ENCODE data around the gene RPS21.

RPS21 gene

GRCh38 chr20:62344782-62345181 is 42.1 kb upstream of the RPS21 start:
- H3K9me3 ChIP-seq (ENCODE audit: control extremely low read depth in 1 of 5, control insufficient read depth in 4 of 5, insufficient read depth in 2 of 5, low read depth in 1 of 5, low read length in 4 of 5): peaks cover 3 to 5% (median 4%) of the 10 kb centered on the region in 5 experiments
- WGBS (ENCODE audit: insufficient coverage): 93% methylated on average over 9 of the region's 10 CpGs
- CTCF ChIA-PET: interaction anchor here (0.7 to 1.1 kb wide), 2 partner anchors 11 to 38 kb away, joined by 3 to 4 read pairs; no protein-coding TSS in a partner anchor

DNA sequence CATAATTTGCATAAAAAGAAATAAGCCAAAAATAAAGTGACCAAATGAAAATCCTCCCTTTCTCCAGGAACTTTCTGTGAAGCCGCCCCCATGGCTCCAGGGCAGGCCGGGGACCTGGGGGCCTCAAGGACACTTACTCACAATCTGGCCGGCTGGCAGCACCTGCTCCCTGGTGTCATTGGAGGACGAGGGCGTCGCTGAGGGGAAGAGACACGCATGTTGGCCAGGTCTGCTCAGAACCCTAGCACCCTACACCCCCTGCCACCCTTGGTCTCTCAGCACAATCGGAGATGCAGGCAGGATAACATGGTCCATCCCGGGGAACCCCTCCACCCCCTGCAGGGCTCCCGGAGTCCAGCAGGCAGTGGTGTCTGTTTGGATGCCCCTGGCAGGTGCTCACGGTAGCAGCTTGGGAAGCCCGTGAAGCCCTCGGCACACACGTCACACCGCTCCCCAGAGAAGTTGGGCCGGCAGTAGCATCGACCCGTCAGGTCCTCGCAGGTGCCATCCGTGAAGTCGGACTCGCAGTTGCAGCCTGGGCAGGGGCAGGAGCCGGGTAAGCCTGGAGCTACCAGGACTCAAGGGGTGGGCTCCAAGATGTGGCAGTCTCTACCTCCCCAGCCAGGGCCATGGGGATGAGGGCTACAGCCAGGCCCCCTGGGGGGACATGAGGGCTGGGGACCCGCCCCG is 41.1 kb upstream of the RPS21 start:
- H3K4me1 ChIP-seq (ENCODE audit: control extremely low read depth in 1 of 4, control insufficient read depth in 4 of 4, insufficient read depth in 4 of 4, low read length in 3 of 4): no peaks in the 10 kb centered on the region
- no peaks in the 10 kb centered on the region for H3K36me3 ChIP-seq (ENCODE audit: control insufficient read depth in 4 of 4, insufficient read depth in 4 of 4, low read length in 3 of 4)
- POLR2A ChIA-PET: no interaction called here

More at GRCh38 chr20:62344782-62345181, 42.1 kb upstream of the RPS21 start:
- no peak overlapping the region for H3K4me3 ChIP-seq (ENCODE audit: control insufficient read depth in 1 of 7, extremely low read depth in 1 of 7, insufficient read depth in 4 of 7, low read depth in 2 of 7, low read length in 6 of 7)
- no peak overlapping the region for H3K27ac ChIP-seq (ENCODE audit: insufficient read depth in 1 of 2, low read depth in 1 of 2, low read length in 2 of 2, poor library complexity in 1 of 2, severe bottlenecking in 2 of 2)
- no peak for DNase-seq
- H3K27me3 ChIP-seq (replicated peaks in 2 of 5; ENCODE audit: control insufficient read depth in 4 of 5, insufficient read depth in 5 of 5, low read length in 4 of 5): peaks cover 0 to 2% (median 0%) of the 10 kb centered on the region in 5 experiments
- H3K4me1 ChIP-seq (ENCODE audit: control extremely low read depth in 1 of 4, control insufficient read depth in 4 of 4, insufficient read depth in 4 of 4, low read length in 3 of 4): no peaks in the 10 kb centered on the region
- H3K36me3 ChIP-seq (ENCODE audit: control insufficient read depth in 4 of 4, insufficient read depth in 4 of 4, low read length in 3 of 4): no peaks in the 10 kb centered on the region
- POLR2A ChIA-PET: interaction anchor here (0.6 kb wide), 1 partner anchor 46 kb away, joined by 5 read pairs; no protein-coding TSS in a partner anchor

GRCh38 chr20:62346398-62347150 is 40.3 kb upstream of the RPS21 start:
- POLR2A ChIA-PET: no interaction called here
- Histone ChIP-seq H3K27me3 (replicated peaks in 2 of 5; ENCODE audit: control insufficient read depth in 4 of 5, insufficient read depth in 5 of 5, low read length in 4 of 5) (peaks cover 0 to 2% (median 0%) of the 10 kb centered on the region in 5 experiments), H3K4me1 (ENCODE audit: control extremely low read depth in 1 of 4, control insufficient read depth in 4 of 4, insufficient read depth in 4 of 4, low read length in 3 of 4) (no peaks in the 10 kb centered on the region), H3K4me3 (ENCODE audit: control insufficient read depth in 1 of 7, extremely low read depth in 1 of 7, insufficient read depth in 4 of 7, low read depth in 2 of 7, low read length in 6 of 7) (no peak overlapping the region), H3K9me3 (ENCODE audit: control extremely low read depth in 1 of 5, control insufficient read depth in 4 of 5, insufficient read depth in 2 of 5, low read depth in 1 of 5, low read length in 4 of 5) (peaks cover 1 to 5% (median 3%) of the 10 kb centered on the region in 5 experiments), H3K27ac (ENCODE audit: insufficient read depth in 1 of 2, low read depth in 1 of 2, low read length in 2 of 2, poor library complexity in 1 of 2, severe bottlenecking in 2 of 2) (no peak overlapping the region), H3K36me3 (ENCODE audit: control insufficient read depth in 4 of 4, insufficient read depth in 4 of 4, low read length in 3 of 4) (no peaks in the 10 kb centered on the region)
- no peak for DNase-seq
- WGBS (ENCODE audit: insufficient coverage): 97% methylated on average over 29 of the region's 34 CpGs
- CTCF ChIA-PET: no interaction called here

More for the DNA sequence above, 41.1 kb upstream of the RPS21 start:
- Histone ChIP-seq H3K9me3 (ENCODE audit: control extremely low read depth in 1 of 5, control insufficient read depth in 4 of 5, insufficient read depth in 2 of 5, low read depth in 1 of 5, low read length in 4 of 5) (peaks cover 3 to 5% (median 4%) of the 10 kb centered on the region in 5 experiments), H3K27me3 (replicated peaks in 2 of 5; ENCODE audit: control insufficient read depth in 4 of 5, insufficient read depth in 5 of 5, low read length in 4 of 5) (peaks cover 0 to 2% (median 0%) of the 10 kb centered on the region in 5 experiments), H3K27ac (ENCODE audit: insufficient read depth in 1 of 2, low read depth in 1 of 2, low read length in 2 of 2, poor library complexity in 1 of 2, severe bottlenecking in 2 of 2) (no peak overlapping the region), H3K4me3 (ENCODE audit: control insufficient read depth in 1 of 7, extremely low read depth in 1 of 7, insufficient read depth in 4 of 7, low read depth in 2 of 7, low read length in 6 of 7) (no peak overlapping the region)
- WGBS (ENCODE audit: insufficient coverage): 93% methylated on average over 25 of the region's 25 CpGs
- CTCF ChIA-PET: no interaction called here
- DNase-seq: no peak

DNA sequence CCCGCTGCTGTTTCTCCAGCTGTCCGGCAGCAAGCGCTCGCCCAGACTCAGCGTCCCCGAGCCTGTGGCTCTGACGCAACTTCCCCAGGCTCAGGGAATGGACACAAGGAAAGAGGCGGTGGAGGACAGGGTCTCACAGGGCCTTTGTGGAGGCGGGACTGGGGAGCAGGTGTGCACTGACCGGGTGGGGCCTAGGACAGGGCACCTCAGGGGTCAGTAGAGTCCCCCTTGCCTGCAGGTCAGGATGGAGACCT is 39.8 kb upstream of the RPS21 start:
- H3K36me3 ChIP-seq (ENCODE audit: control insufficient read depth in 4 of 4, insufficient read depth in 4 of 4, low read length in 3 of 4): no peaks in the 10 kb centered on the region
- H3K4me3 ChIP-seq (ENCODE audit: control insufficient read depth in 1 of 7, extremely low read depth in 1 of 7, insufficient read depth in 4 of 7, low read depth in 2 of 7, low read length in 6 of 7): no peak overlapping the region
- ChIA-PET CTCF (no interaction called here), POLR2A (no interaction called here)
- no peak for DNase-seq
- no peaks in the 10 kb centered on the region for H3K4me1 ChIP-seq (ENCODE audit: control extremely low read depth in 1 of 4, control insufficient read depth in 4 of 4, insufficient read depth in 4 of 4, low read length in 3 of 4)
- WGBS (ENCODE audit: insufficient coverage): 98% methylated on average over 9 of the region's 10 CpGs
- H3K9me3 ChIP-seq (ENCODE audit: control extremely low read depth in 1 of 5, control insufficient read depth in 4 of 5, insufficient read depth in 2 of 5, low read depth in 1 of 5, low read length in 4 of 5): peaks cover 0 to 5% (median 3%) of the 10 kb centered on the region in 5 experiments
- peaks cover 0 to 2% (median 0%) of the 10 kb centered on the region in 5 experiments for H3K27me3 ChIP-seq (replicated peaks in 2 of 5; ENCODE audit: control insufficient read depth in 4 of 5, insufficient read depth in 5 of 5, low read length in 4 of 5)
- H3K27ac ChIP-seq (ENCODE audit: insufficient read depth in 1 of 2, low read depth in 1 of 2, low read length in 2 of 2, poor library complexity in 1 of 2, severe bottlenecking in 2 of 2): no peak overlapping the region

GRCh38 chr20:62347445-62347844 is 39.5 kb upstream of the RPS21 start:
- CTCF ChIA-PET: no interaction called here
- Histone ChIP-seq H3K27ac (ENCODE audit: insufficient read depth in 1 of 2, low read depth in 1 of 2, low read length in 2 of 2, poor library complexity in 1 of 2, severe bottlenecking in 2 of 2) (no peak overlapping the region), H3K4me3 (ENCODE audit: control insufficient read depth in 1 of 7, extremely low read depth in 1 of 7, insufficient read depth in 4 of 7, low read depth in 2 of 7, low read length in 6 of 7) (no peak overlapping the region), H3K36me3 (ENCODE audit: control insufficient read depth in 4 of 4, insufficient read depth in 4 of 4, low read length in 3 of 4) (no peaks in the 10 kb centered on the region), H3K27me3 (replicated peaks in 2 of 5; ENCODE audit: control insufficient read depth in 4 of 5, insufficient read depth in 5 of 5, low read length in 4 of 5) (peaks cover 0 to 2% (median 0%) of the 10 kb centered on the region in 5 experiments), H3K4me1 (ENCODE audit: control extremely low read depth in 1 of 4, control insufficient read depth in 4 of 4, insufficient read depth in 4 of 4, low read length in 3 of 4) (no peaks in the 10 kb centered on the region), H3K9me3 (ENCODE audit: control extremely low read depth in 1 of 5, control insufficient read depth in 4 of 5, insufficient read depth in 2 of 5, low read depth in 1 of 5, low read length in 4 of 5) (peaks cover 0 to 5% (median 3%) of the 10 kb centered on the region in 5 experiments)
- POLR2A ChIA-PET: no interaction called here
- WGBS (ENCODE audit: insufficient coverage): 81% methylated on average over 6 of the region's 9 CpGs
- DNase-seq: no peak

- ChIA-PET POLR2A (no interaction called here), CTCF (no interaction called here)
- no peaks in the 10 kb centered on the region for H3K27me3 ChIP-seq (replicated peaks in 2 of 5; ENCODE audit: control insufficient read depth in 4 of 5, insufficient read depth in 5 of 5, low read length in 4 of 5)
- peaks cover 0 to 5% (median 3%) of the 10 kb centered on the region in 5 experiments for H3K9me3 ChIP-seq (ENCODE audit: control extremely low read depth in 1 of 5, control insufficient read depth in 4 of 5, insufficient read depth in 2 of 5, low read depth in 1 of 5, low read length in 4 of 5)
- no peak overlapping the region for H3K4me3 ChIP-seq (ENCODE audit: control insufficient read depth in 1 of 7, extremely low read depth in 1 of 7, insufficient read depth in 4 of 7, low read depth in 2 of 7, low read length in 6 of 7)
- H3K27ac ChIP-seq (ENCODE audit: insufficient read depth in 1 of 2, low read depth in 1 of 2, low read length in 2 of 2, poor library complexity in 1 of 2, severe bottlenecking in 2 of 2): no peak overlapping the region
- no peak for DNase-seq
- H3K4me1 ChIP-seq (ENCODE audit: control extremely low read depth in 1 of 4, control insufficient read depth in 4 of 4, insufficient read depth in 4 of 4, low read length in 3 of 4): no peaks in the 10 kb centered on the region
- no peaks in the 10 kb centered on the region for H3K36me3 ChIP-seq (ENCODE audit: control insufficient read depth in 4 of 4, insufficient read depth in 4 of 4, low read length in 3 of 4)
- WGBS (ENCODE audit: insufficient coverage): no CpG with 5 or more reads among the region's 1 CpG
Observed at GRCh38 chr20:62348604-62349003, 38.3 kb upstream of the RPS21 start.

DNA sequence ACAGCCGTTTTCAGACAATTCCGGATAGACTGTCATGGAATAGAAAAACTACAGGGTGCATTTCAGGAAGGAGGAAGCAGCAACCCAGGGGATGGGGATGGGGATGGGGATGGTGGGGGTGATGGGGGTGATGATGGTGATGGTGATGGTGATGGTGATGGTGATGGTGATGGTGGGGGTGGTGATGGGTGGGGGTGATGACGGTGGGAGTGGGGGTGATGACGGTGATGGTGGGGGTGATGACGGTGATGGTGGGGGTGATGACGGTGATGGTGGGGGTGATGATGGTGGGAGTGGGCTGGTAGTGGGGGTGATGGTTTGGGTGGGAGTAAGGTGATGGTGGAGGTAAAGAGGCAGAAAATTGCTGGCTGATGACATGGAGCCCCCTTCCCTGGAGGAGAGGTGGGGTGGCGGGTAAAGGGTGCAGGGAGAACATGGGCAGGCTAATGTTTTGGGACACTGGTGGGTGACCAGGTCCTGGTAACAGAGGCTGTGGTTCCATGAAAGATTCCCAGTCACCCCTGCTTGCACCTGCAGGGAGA is 37.3 kb upstream of the RPS21 start:
- H3K4me1 ChIP-seq (ENCODE audit: control extremely low read depth in 1 of 4, control insufficient read depth in 4 of 4, insufficient read depth in 4 of 4, low read length in 3 of 4): no peaks in the 10 kb centered on the region
- H3K27ac ChIP-seq (ENCODE audit: insufficient read depth in 1 of 2, low read depth in 1 of 2, low read length in 2 of 2, poor library complexity in 1 of 2, severe bottlenecking in 2 of 2): no peak overlapping the region
- POLR2A ChIA-PET: no interaction called here
- CTCF ChIA-PET: no interaction called here
- DNase-seq: no peak
- peaks cover 0 to 5% (median 3%) of the 10 kb centered on the region in 5 experiments for H3K9me3 ChIP-seq (ENCODE audit: control extremely low read depth in 1 of 5, control insufficient read depth in 4 of 5, insufficient read depth in 2 of 5, low read depth in 1 of 5, low read length in 4 of 5)
- no peaks in the 10 kb centered on the region for H3K36me3 ChIP-seq (ENCODE audit: control insufficient read depth in 4 of 4, insufficient read depth in 4 of 4, low read length in 3 of 4)
- H3K4me3 ChIP-seq (ENCODE audit: control insufficient read depth in 1 of 7, extremely low read depth in 1 of 7, insufficient read depth in 4 of 7, low read depth in 2 of 7, low read length in 6 of 7): no peak overlapping the region
- no CpG with 5 or more reads among the region's 7 CpGs for WGBS (ENCODE audit: insufficient coverage)
- no peaks in the 10 kb centered on the region for H3K27me3 ChIP-seq (replicated peaks in 2 of 5; ENCODE audit: control insufficient read depth in 4 of 5, insufficient read depth in 5 of 5, low read length in 4 of 5)

All from common myeloid progenitor, CD34-positive (primary cell).